ENCODE data around the gene ZNF189. TPM values are rescaled to one million over a fixed set of nuclear protein-coding genes. Genes with fewer than 3 reads are reported as not detected.
A peak's percentile ranks its signal among the peaks of the same experiment; 100 is the strongest.

The ZNF189 gene
- total RNA-seq, 2 experiments from 2014 or later = 5.0 to 5.3 TPM

GRCh38 chr9:101387871-101388506, 10.7 kb upstream of the ZNF189 start:
- H3K27ac Mint-ChIP-seq = peak overlapping the region; percentile 40
- H3K27me3 Mint-ChIP-seq = no peaks in the 10 kb centered on the region
- H3K9me3 Mint-ChIP-seq = peaks cover 4% of the 10 kb centered on the region
- intact Hi-C loops (cut with DNase I, micrococcal nuclease) = no loop called here
- ATAC-seq (ENCODE audit: poor library complexity) = peak; percentile 65
- H3K4me1 Mint-ChIP-seq (ENCODE audit: low read depth) = peaks cover 32% of the 10 kb centered on the region
- H3K36me3 ChIP-seq (ENCODE audit: insufficient read depth, low read length) = peaks cover 21% of the 10 kb centered on the region
- no peaks in the 10 kb centered on the region for H3K4me1 ChIP-seq (ENCODE audit: insufficient read depth, low read length)
- CTCF ChIA-PET = interaction anchor here (1.2 to 3.3 kb wide), 3 partner anchors 11 to 145 kb away, joined by 3 to 14 read pairs (median 4); partner anchors contain the start of genes MRPL50, RNF20 and ZNF189
- no peak overlapping the region for H3K4me3 Mint-ChIP-seq
- POLR2A ChIA-PET = interaction anchor here (1.2 to 2.8 kb wide), 2 partner anchors 8 to 10 kb away, joined by 3 to 15 read pairs; partner anchors contain the start of genes MRPL50 and ZNF189
- no peak overlapping the region for H3K27ac ChIP-seq (ENCODE audit: low read depth in 1 of 2, low read length in 2 of 2)
- peak in 4 of 14 experiments; percentile 13 to 62 (median 48) for DNase-seq
- no peak overlapping the region for H3K4me3 ChIP-seq (ENCODE audit: low read length)
- H3K36me3 Mint-ChIP-seq (ENCODE audit: low read depth) = peaks cover 57% of the 10 kb centered on the region
- TF ChIP-seq, protein P1, sequence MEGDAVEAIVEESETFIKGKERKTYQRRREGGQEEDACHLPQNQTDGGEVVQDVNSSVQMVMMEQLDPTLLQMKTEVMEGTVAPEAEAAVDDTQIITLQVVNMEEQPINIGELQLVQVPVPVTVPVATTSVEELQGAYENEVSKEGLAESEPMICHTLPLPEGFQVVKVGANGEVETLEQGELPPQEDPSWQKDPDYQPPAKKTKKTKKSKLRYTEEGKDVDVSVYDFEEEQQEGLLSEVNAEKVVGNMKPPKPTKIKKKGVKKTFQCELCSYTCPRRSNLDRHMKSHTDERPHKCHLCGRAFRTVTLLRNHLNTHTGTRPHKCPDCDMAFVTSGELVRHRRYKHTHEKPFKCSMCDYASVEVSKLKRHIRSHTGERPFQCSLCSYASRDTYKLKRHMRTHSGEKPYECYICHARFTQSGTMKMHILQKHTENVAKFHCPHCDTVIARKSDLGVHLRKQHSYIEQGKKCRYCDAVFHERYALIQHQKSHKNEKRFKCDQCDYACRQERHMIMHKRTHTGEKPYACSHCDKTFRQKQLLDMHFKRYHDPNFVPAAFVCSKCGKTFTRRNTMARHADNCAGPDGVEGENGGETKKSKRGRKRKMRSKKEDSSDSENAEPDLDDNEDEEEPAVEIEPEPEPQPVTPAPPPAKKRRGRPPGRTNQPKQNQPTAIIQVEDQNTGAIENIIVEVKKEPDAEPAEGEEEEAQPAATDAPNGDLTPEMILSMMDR (IDR thresholded peaks at IDR 0.05) = peak; percentile 60
- H3K27me3 ChIP-seq (ENCODE audit: control insufficient read depth in 1 of 2, insufficient read depth in 2 of 2, low read length in 2 of 2) = no peaks in the 10 kb centered on the region
- H3K9me3 ChIP-seq (ENCODE audit: control insufficient read depth in 1 of 2, insufficient read depth in 1 of 2, low read length in 2 of 2) = peaks cover 7 to 14% of the 10 kb centered on the region in 2 experiments

DNA sequence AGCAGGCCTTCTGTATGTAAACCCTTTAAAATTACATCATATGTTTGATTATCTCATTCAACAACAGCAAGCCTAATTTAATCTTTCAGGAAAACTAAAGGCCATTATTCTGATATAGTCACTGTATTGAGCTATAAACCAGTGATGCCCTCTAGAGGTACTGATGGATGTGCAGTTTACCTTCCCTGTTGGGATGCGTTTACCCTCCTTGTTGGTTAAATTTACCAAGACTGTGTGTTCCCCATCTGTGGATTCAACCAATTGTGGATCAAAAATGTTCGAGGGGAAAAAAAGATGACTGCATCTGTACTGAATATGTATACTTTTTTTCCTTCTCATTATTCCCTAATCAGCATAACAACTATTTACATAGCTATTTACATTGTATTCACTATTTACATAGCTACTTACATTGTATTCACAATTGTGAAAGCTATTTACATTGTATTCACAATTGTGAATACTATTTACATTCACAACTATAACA, 10.1 kb upstream of the ZNF189 start:
- H3K4me3 ChIP-seq (ENCODE audit: low read length) = no peak overlapping the region
- H3K4me1 ChIP-seq (ENCODE audit: insufficient read depth, low read length) = no peaks in the 10 kb centered on the region
- no peak for DNase-seq
- no peaks in the 10 kb centered on the region for H3K27me3 ChIP-seq (ENCODE audit: control insufficient read depth in 1 of 2, insufficient read depth in 2 of 2, low read length in 2 of 2)
- peaks cover 21% of the 10 kb centered on the region for H3K36me3 ChIP-seq (ENCODE audit: insufficient read depth, low read length)
- no peak overlapping the region for H3K27ac ChIP-seq (ENCODE audit: low read depth in 1 of 2, low read length in 2 of 2)
- H3K9me3 ChIP-seq (ENCODE audit: control insufficient read depth in 1 of 2, insufficient read depth in 1 of 2, low read length in 2 of 2) = peaks cover 7 to 14% of the 10 kb centered on the region in 2 experiments
- Mint-ChIP-seq H3K27ac (peak overlapping the region; percentile 40), H3K36me3 (ENCODE audit: low read depth) (peaks cover 63% of the 10 kb centered on the region), H3K4me1 (ENCODE audit: low read depth) (peaks cover 35% of the 10 kb centered on the region), H3K4me3 (no peak overlapping the region), H3K9me3 (peaks cover 4% of the 10 kb centered on the region), H3K27me3 (no peaks in the 10 kb centered on the region)
- CTCF ChIA-PET = interaction anchor here (0.7 to 3.3 kb wide), 4 partner anchors 10 to 145 kb away, joined by 3 to 14 read pairs (median 4); partner anchors contain the start of genes MRPL50, RNF20 and ZNF189
- POLR2A ChIA-PET = interaction anchor here (1.2 to 2.8 kb wide), 2 partner anchors 8 to 10 kb away, joined by 3 to 15 read pairs; partner anchors contain the start of genes MRPL50 and ZNF189
- TF ChIP-seq, protein P1 (IDR thresholded peaks at IDR 0.05) = no peak
- no peak for ATAC-seq (ENCODE audit: poor library complexity)
- intact Hi-C loops (cut with DNase I, micrococcal nuclease) = no loop called here

- POLR2A ChIA-PET = no interaction called here
- TF ChIP-seq, protein P1 (IDR thresholded peaks at IDR 0.05) = no peak
- Mint-ChIP-seq H3K9me3 (peaks cover 2% of the 10 kb centered on the region), H3K36me3 (ENCODE audit: low read depth) (peaks cover 88% of the 10 kb centered on the region), H3K27ac (peak overlapping the region; percentile 10), H3K4me1 (ENCODE audit: low read depth) (peaks cover 72% of the 10 kb centered on the region), H3K4me3 (no peak overlapping the region), H3K27me3 (no peaks in the 10 kb centered on the region)
- H3K27ac ChIP-seq (ENCODE audit: low read depth in 1 of 2, low read length in 2 of 2) = no peak overlapping the region
- peaks cover 31% of the 10 kb centered on the region for H3K36me3 ChIP-seq (ENCODE audit: insufficient read depth, low read length)
- no peaks in the 10 kb centered on the region for H3K9me3 ChIP-seq (ENCODE audit: control insufficient read depth in 1 of 2, insufficient read depth in 1 of 2, low read length in 2 of 2)
- ATAC-seq (ENCODE audit: poor library complexity) (no peak), DNase-seq (no peak)
- H3K27me3 ChIP-seq (ENCODE audit: control insufficient read depth in 1 of 2, insufficient read depth in 2 of 2, low read length in 2 of 2) = no peaks in the 10 kb centered on the region
- no peak overlapping the region for H3K4me3 ChIP-seq (ENCODE audit: low read length)
- CTCF ChIA-PET = no interaction called here
- intact Hi-C loops (cut with DNase I, micrococcal nuclease) = loop anchor here in 1 of 2 experiments (10.0 kb wide), 1 partner anchor 1288 kb away; no protein-coding TSS in a partner anchor
- H3K4me1 ChIP-seq (ENCODE audit: insufficient read depth, low read length) = peaks cover 13% of the 10 kb centered on the region
These were observed 5.5 kb upstream of the ZNF189 start for GRCh38 chr9:101393135-101393534.
